Measurements from ENCODE around the gene LRRC72.

LRRC72 gene

DNA sequence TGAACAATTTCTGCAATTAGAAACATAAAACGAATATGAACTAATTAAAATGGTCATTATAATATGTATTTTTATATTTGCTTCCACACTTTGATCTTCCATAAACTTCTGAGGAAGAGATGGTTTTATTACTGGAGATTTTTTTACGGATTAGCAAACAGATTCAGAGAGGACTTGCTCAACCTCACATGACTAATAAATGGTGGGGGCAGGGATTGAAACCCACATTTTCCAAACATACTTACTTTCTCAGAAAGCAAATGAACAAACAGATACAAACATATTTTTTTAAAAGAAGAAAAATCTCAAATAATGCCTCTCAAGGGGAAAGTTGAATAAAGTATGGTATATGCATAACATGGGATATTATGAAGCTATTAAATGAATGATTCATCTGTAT is 100.6 kb downstream of the LRRC72 start:
- TF ChIP-seq ZFP3 (CRISPR knock-in tag; IDR thresholded peaks at IDR 0.05) (no peak), TOX (CRISPR knock-in tag; IDR thresholded peaks at IDR 0.05; ENCODE audit: borderline replicate concordance) (no peak), TCF4 (CRISPR knock-in tag; IDR thresholded peaks at IDR 0.05; ENCODE audit: borderline replicate concordance) (no peak), TSHZ2 (CRISPR knock-in tag; IDR thresholded peaks at IDR 0.05) (no peak), CREB5 (CRISPR knock-in tag; IDR thresholded peaks at IDR 0.05; ENCODE audit: low read depth) (no peak), PPARA (CRISPR knock-in tag; IDR thresholded peaks at IDR 0.05; ENCODE audit: borderline replicate concordance) (no peak), ZFP30 (CRISPR knock-in tag; IDR thresholded peaks at IDR 0.05) (no peak), ISL1 (CRISPR knock-in tag; IDR thresholded peaks at IDR 0.05) (no peak), ZNF565 (CRISPR knock-in tag; conservative IDR thresholded peaks at IDR 0.05; ENCODE audit: low read depth) (no peak), ZNF8 (CRISPR knock-in tag; IDR thresholded peaks at IDR 0.05) (no peak), RARB (CRISPR knock-in tag; IDR thresholded peaks at IDR 0.05) (no peak), CSDC2 (CRISPR knock-in tag; IDR thresholded peaks at IDR 0.05) (no peak), ARNTL (CRISPR knock-in tag; IDR thresholded peaks at IDR 0.05; ENCODE audit: borderline replicate concordance, low read depth) (no peak), ESRRG (CRISPR knock-in tag; IDR thresholded peaks at IDR 0.05) (no peak), CSRNP3 (CRISPR knock-in tag; IDR thresholded peaks at IDR 0.05) (no peak)
- TF ChIP-seq, protein P1, sequence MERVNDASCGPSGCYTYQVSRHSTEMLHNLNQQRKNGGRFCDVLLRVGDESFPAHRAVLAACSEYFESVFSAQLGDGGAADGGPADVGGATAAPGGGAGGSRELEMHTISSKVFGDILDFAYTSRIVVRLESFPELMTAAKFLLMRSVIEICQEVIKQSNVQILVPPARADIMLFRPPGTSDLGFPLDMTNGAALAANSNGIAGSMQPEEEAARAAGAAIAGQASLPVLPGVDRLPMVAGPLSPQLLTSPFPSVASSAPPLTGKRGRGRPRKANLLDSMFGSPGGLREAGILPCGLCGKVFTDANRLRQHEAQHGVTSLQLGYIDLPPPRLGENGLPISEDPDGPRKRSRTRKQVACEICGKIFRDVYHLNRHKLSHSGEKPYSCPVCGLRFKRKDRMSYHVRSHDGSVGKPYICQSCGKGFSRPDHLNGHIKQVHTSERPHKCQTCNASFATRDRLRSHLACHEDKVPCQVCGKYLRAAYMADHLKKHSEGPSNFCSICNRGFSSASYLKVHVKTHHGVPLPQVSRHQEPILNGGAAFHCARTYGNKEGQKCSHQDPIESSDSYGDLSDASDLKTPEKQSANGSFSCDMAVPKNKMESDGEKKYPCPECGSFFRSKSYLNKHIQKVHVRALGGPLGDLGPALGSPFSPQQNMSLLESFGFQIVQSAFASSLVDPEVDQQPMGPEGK (CRISPR knock-in tag; IDR thresholded peaks at IDR 0.05; ENCODE audit: borderline replicate concordance) = no peak
- TF ChIP-seq, protein P2, sequence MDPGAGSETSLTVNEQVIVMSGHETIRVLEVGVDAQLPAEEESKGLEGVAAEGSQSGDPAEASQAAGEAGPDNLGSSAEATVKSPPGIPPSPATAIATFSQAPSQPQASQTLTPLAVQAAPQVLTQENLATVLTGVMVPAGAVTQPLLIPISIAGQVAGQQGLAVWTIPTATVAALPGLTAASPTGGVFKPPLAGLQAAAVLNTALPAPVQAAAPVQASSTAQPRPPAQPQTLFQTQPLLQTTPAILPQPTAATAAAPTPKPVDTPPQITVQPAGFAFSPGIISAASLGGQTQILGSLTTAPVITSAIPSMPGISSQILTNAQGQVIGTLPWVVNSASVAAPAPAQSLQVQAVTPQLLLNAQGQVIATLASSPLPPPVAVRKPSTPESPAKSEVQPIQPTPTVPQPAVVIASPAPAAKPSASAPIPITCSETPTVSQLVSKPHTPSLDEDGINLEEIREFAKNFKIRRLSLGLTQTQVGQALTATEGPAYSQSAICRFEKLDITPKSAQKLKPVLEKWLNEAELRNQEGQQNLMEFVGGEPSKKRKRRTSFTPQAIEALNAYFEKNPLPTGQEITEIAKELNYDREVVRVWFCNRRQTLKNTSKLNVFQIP (CRISPR knock-in tag; IDR thresholded peaks at IDR 0.05; ENCODE audit: borderline replicate concordance, low read depth) = no peak
- no peak for ATAC-seq

GRCh38 chr7:16630654-16631053 is 104.0 kb downstream of the LRRC72 start:
- TF ChIP-seq TSHZ2 (CRISPR knock-in tag; IDR thresholded peaks at IDR 0.05) (no peak), ZFP3 (CRISPR knock-in tag; IDR thresholded peaks at IDR 0.05) (no peak), ESRRG (CRISPR knock-in tag; IDR thresholded peaks at IDR 0.05) (no peak), TCF4 (CRISPR knock-in tag; IDR thresholded peaks at IDR 0.05; ENCODE audit: borderline replicate concordance) (no peak), BACH2 (CRISPR knock-in tag; IDR thresholded peaks at IDR 0.05; ENCODE audit: borderline replicate concordance) (no peak), TOX (CRISPR knock-in tag; IDR thresholded peaks at IDR 0.05; ENCODE audit: borderline replicate concordance) (no peak), GLIS3 (CRISPR knock-in tag; IDR thresholded peaks at IDR 0.05) (no peak), SNAI2 (CRISPR knock-in tag; IDR thresholded peaks at IDR 0.05) (no peak), ZFP30 (CRISPR knock-in tag; IDR thresholded peaks at IDR 0.05) (no peak), OSR1 (CRISPR knock-in tag; IDR thresholded peaks at IDR 0.05) (no peak), CSDC2 (CRISPR knock-in tag; IDR thresholded peaks at IDR 0.05) (no peak), ZNF70 (CRISPR knock-in tag; IDR thresholded peaks at IDR 0.05) (no peak)
- TF ChIP-seq, protein P1 (CRISPR knock-in tag; IDR thresholded peaks at IDR 0.05; ENCODE audit: borderline replicate concordance) = no peak
- TF ChIP-seq, protein P2 (CRISPR knock-in tag; IDR thresholded peaks at IDR 0.05; ENCODE audit: borderline replicate concordance, low read depth) = no peak
- no peak for ATAC-seq
